ENCODE data around the gene CCM2. TPM values are rescaled to one million over a fixed set of nuclear protein-coding genes. Genes with fewer than 3 reads are reported as not detected.

Gene CCM2
- total and polyA plus RNA-seq, 2 of the 8 experiments (the other 6 are each of a cell fraction or from before 2014, with no cell fraction given), result 31.6 to 41.2 TPM

DNA sequence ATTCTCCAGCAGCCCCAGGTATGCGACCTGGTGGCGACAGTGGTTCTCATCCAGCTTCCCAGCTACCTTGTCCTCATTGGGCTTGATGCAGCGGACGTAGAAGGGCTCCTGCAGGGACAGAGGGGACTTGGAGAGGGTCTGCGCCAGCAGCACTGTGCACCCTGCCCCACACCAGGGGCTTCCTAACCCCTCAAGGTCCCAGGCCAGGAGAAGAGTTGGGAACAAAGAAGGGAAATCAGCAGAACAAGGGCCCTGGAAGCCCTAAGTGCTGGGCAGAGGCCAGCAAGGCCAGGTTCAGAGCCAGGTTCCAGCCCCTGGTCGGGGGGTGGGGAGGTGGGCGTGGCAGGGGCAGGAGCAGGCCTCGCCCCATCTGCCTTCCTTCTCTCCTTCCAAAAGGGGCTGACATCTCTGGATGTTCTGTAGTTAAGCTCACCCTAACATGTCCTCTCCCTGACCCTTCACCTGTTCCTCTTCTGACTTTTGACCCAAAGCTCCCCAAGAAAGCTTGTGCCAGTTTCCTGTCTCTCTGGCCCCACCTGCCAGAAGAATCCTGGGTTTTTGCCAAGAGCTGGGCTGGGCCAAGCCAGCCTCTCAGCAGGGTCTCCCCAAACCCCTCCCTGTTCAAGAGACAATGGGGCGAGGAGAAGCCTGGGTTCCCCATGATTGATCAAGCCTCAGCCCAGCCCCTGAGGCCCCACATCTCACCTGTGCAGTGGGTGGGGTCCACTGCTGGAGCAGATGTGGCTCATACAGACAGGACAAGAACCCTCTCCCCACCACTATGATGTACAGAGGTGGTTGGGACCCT, 33.1 kb upstream of the CCM2 start (continued):
- TF ChIP-seq, protein P1, sequence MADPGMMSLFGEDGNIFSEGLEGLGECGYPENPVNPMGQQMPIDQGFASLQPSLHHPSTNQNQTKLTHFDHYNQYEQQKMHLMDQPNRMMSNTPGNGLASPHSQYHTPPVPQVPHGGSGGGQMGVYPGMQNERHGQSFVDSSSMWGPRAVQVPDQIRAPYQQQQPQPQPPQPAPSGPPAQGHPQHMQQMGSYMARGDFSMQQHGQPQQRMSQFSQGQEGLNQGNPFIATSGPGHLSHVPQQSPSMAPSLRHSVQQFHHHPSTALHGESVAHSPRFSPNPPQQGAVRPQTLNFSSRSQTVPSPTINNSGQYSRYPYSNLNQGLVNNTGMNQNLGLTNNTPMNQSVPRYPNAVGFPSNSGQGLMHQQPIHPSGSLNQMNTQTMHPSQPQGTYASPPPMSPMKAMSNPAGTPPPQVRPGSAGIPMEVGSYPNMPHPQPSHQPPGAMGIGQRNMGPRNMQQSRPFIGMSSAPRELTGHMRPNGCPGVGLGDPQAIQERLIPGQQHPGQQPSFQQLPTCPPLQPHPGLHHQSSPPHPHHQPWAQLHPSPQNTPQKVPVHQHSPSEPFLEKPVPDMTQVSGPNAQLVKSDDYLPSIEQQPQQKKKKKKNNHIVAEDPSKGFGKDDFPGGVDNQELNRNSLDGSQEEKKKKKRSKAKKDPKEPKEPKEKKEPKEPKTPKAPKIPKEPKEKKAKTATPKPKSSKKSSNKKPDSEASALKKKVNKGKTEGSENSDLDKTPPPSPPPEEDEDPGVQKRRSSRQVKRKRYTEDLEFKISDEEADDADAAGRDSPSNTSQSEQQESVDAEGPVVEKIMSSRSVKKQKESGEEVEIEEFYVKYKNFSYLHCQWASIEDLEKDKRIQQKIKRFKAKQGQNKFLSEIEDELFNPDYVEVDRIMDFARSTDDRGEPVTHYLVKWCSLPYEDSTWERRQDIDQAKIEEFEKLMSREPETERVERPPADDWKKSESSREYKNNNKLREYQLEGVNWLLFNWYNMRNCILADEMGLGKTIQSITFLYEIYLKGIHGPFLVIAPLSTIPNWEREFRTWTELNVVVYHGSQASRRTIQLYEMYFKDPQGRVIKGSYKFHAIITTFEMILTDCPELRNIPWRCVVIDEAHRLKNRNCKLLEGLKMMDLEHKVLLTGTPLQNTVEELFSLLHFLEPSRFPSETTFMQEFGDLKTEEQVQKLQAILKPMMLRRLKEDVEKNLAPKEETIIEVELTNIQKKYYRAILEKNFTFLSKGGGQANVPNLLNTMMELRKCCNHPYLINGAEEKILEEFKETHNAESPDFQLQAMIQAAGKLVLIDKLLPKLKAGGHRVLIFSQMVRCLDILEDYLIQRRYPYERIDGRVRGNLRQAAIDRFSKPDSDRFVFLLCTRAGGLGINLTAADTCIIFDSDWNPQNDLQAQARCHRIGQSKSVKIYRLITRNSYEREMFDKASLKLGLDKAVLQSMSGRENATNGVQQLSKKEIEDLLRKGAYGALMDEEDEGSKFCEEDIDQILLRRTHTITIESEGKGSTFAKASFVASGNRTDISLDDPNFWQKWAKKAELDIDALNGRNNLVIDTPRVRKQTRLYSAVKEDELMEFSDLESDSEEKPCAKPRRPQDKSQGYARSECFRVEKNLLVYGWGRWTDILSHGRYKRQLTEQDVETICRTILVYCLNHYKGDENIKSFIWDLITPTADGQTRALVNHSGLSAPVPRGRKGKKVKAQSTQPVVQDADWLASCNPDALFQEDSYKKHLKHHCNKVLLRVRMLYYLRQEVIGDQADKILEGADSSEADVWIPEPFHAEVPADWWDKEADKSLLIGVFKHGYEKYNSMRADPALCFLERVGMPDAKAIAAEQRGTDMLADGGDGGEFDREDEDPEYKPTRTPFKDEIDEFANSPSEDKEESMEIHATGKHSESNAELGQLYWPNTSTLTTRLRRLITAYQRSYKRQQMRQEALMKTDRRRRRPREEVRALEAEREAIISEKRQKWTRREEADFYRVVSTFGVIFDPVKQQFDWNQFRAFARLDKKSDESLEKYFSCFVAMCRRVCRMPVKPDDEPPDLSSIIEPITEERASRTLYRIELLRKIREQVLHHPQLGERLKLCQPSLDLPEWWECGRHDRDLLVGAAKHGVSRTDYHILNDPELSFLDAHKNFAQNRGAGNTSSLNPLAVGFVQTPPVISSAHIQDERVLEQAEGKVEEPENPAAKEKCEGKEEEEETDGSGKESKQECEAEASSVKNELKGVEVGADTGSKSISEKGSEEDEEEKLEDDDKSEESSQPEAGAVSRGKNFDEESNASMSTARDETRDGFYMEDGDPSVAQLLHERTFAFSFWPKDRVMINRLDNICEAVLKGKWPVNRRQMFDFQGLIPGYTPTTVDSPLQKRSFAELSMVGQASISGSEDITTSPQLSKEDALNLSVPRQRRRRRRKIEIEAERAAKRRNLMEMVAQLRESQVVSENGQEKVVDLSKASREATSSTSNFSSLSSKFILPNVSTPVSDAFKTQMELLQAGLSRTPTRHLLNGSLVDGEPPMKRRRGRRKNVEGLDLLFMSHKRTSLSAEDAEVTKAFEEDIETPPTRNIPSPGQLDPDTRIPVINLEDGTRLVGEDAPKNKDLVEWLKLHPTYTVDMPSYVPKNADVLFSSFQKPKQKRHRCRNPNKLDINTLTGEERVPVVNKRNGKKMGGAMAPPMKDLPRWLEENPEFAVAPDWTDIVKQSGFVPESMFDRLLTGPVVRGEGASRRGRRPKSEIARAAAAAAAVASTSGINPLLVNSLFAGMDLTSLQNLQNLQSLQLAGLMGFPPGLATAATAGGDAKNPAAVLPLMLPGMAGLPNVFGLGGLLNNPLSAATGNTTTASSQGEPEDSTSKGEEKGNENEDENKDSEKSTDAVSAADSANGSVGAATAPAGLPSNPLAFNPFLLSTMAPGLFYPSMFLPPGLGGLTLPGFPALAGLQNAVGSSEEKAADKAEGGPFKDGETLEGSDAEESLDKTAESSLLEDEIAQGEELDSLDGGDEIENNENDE (IDR thresholded peaks at IDR 0.05; ENCODE audit: insufficient replicate concordance, low read length), result no peak
- no peak for TF ChIP-seq ZNF274 (IDR thresholded peaks at IDR 0.05; ENCODE audit: borderline replicate concordance, extremely low read depth, low read length)
- TF ChIP-seq ASH2L (IDR thresholded peaks at IDR 0.05; ENCODE audit: low read length), result no peak
- no peak for TF ChIP-seq SUZ12 (IDR thresholded peaks at IDR 0.05; ENCODE audit: low read length)
- no peak for TF ChIP-seq SAP30 (IDR thresholded peaks at IDR 0.05; ENCODE audit: insufficient read depth, insufficient replicate concordance, low read length)
- no peak for TF ChIP-seq TCF12 (IDR thresholded peaks at IDR 0.05; ENCODE audit: low read depth, low read length)
- no peak for TF ChIP-seq EGR1 (IDR thresholded peaks at IDR 0.05; ENCODE audit: borderline replicate concordance, low read depth, low read length)
- TF ChIP-seq SRF (IDR thresholded peaks at IDR 0.05; ENCODE audit: low read depth, low read length), result no peak
- no peak for TF ChIP-seq TEAD4 (IDR thresholded peaks at IDR 0.05; ENCODE audit: low read depth, low read length)
- no peak for TF ChIP-seq HDAC2 (IDR thresholded peaks at IDR 0.05; ENCODE audit: borderline replicate concordance in 1 of 2, low read depth in 2 of 2, low read length in 2 of 2)

Data from H1 (cell line).